Measurements from ENCODE around the gene ANKMY2. TPM values are rescaled to one million over a fixed set of nuclear protein-coding genes. Genes with fewer than 3 reads are reported as not detected.
"Not testable (repeated sequence)": the region's sequence is repeated elsewhere in the genome, so short reads cannot be mapped to it uniquely, and the experiment has no call there.

Gene ANKMY2
- total RNA-seq, 1 donor from 2014 or later: 68.5 TPM

GRCh38 chr7:16684935-16685334 is 39.4 kb upstream of the ANKMY2 start:
- H3K36me3 ChIP-seq: peaks cover 10% of the 10 kb centered on the region

GRCh38 chr7:16678645-16679566 is 33.4 kb upstream of the ANKMY2 start:
- not testable (repeated sequence) for H3K4me1 ChIP-seq; H3K27me3 Mint-ChIP-seq (ENCODE audit: insufficient read depth, low read depth); H3K27ac ChIP-seq; H3K27ac Mint-ChIP-seq; H3K4me1 Mint-ChIP-seq; H3K9me3 ChIP-seq (ENCODE audit: low read depth); H4K20me1 ChIP-seq (ENCODE audit: low read depth); H3K4me2 ChIP-seq; H2AFZ ChIP-seq (replicated peaks); DNase-seq (ENCODE audit: low spot score); H3K9me3 Mint-ChIP-seq; H3K79me2 ChIP-seq (ENCODE audit: low read depth); H3K4me3 ChIP-seq; H3K9ac ChIP-seq; H3K4me3 Mint-ChIP-seq; H3K27me3 ChIP-seq; H3F3A ChIP-seq (ENCODE audit: low read depth)
- peaks cover 18% of the 10 kb centered on the region for H3K36me3 ChIP-seq
- H3K36me3 Mint-ChIP-seq: peaks cover 39% of the 10 kb centered on the region

More at GRCh38 chr7:16684935-16685334, 39.4 kb upstream of the ANKMY2 start:
- Histone ChIP-seq H3F3A (ENCODE audit: low read depth) (no peaks in the 10 kb centered on the region), H3K4me3 (no peak overlapping the region), H2AFZ (replicated peaks) (no peak overlapping the region), H3K9me3 (ENCODE audit: low read depth) (no peaks in the 10 kb centered on the region), H3K79me2 (ENCODE audit: low read depth) (no peaks in the 10 kb centered on the region), H3K9ac (no peak overlapping the region), H4K20me1 (ENCODE audit: low read depth) (no peaks in the 10 kb centered on the region), H3K27ac (no peak overlapping the region), H3K4me1 (no peaks in the 10 kb centered on the region), H3K27me3 (no peaks in the 10 kb centered on the region), H3K4me2 (no peak overlapping the region)
- H3K4me1 Mint-ChIP-seq: peaks cover 2% of the 10 kb centered on the region
- H3K27ac Mint-ChIP-seq: no peak overlapping the region
- H3K4me3 Mint-ChIP-seq: no peak overlapping the region
- H3K9me3 Mint-ChIP-seq: no peaks in the 10 kb centered on the region
- TF ChIP-seq EZH2phosphoT487 (IDR thresholded peaks at IDR 0.05): no peak
- no peak for TF ChIP-seq CTCF (IDR thresholded peaks at IDR 0.05)
- no peak for DNase-seq (ENCODE audit: low spot score)
- no peaks in the 10 kb centered on the region for H3K27me3 Mint-ChIP-seq (ENCODE audit: insufficient read depth, low read depth)
- peaks cover 44% of the 10 kb centered on the region for H3K36me3 Mint-ChIP-seq

- peaks cover 38% of the 10 kb centered on the region for H3K36me3 Mint-ChIP-seq
- H3K4me2 ChIP-seq: no peak overlapping the region
- H2AFZ ChIP-seq (replicated peaks): no peak overlapping the region
- peaks cover 9% of the 10 kb centered on the region for H3K79me2 ChIP-seq (ENCODE audit: low read depth)
- no peaks in the 10 kb centered on the region for H3K27me3 Mint-ChIP-seq (ENCODE audit: insufficient read depth, low read depth)
- H3K27ac ChIP-seq: no peak overlapping the region
- H3K4me1 Mint-ChIP-seq: no peaks in the 10 kb centered on the region
- no peaks in the 10 kb centered on the region for H3K9me3 ChIP-seq (ENCODE audit: low read depth)
- no peak overlapping the region for H3K9ac ChIP-seq
- peaks cover 4% of the 10 kb centered on the region for H3K9me3 Mint-ChIP-seq
- H3K4me3 Mint-ChIP-seq: no peak overlapping the region
- H3K27me3 ChIP-seq: no peaks in the 10 kb centered on the region
- H3K4me1 ChIP-seq: no peaks in the 10 kb centered on the region
- no peak overlapping the region for H3K27ac Mint-ChIP-seq
- no peak overlapping the region for H3K4me3 ChIP-seq
- peaks cover 18% of the 10 kb centered on the region for H3K36me3 ChIP-seq
- no peaks in the 10 kb centered on the region for H3F3A ChIP-seq (ENCODE audit: low read depth)
- H4K20me1 ChIP-seq (ENCODE audit: low read depth): no peaks in the 10 kb centered on the region
- TF ChIP-seq EZH2phosphoT487 (IDR thresholded peaks at IDR 0.05): no peak
- no peak for TF ChIP-seq EZH2 (IDR thresholded peaks at IDR 0.05)
- no peak for TF ChIP-seq CTCF (IDR thresholded peaks at IDR 0.05)
- no peak for DNase-seq (ENCODE audit: low spot score)
These were observed 32.5 kb upstream of the ANKMY2 start for GRCh38 chr7:16677978-16678494.

- Histone ChIP-seq H3F3A (ENCODE audit: low read depth) (no peaks in the 10 kb centered on the region), H3K4me3 (no peak overlapping the region), H3K36me3 (peaks cover 12% of the 10 kb centered on the region), H4K20me1 (ENCODE audit: low read depth) (no peaks in the 10 kb centered on the region), H3K27ac (no peak overlapping the region), H3K4me2 (no peak overlapping the region), H3K9ac (no peak overlapping the region), H2AFZ (replicated peaks) (no peak overlapping the region), H3K27me3 (no peaks in the 10 kb centered on the region), H3K79me2 (ENCODE audit: low read depth) (peaks cover 32% of the 10 kb centered on the region), H3K9me3 (ENCODE audit: low read depth) (no peaks in the 10 kb centered on the region), H3K4me1 (no peaks in the 10 kb centered on the region)
- peaks cover 7% of the 10 kb centered on the region for H3K9me3 Mint-ChIP-seq
- H3K4me1 Mint-ChIP-seq: no peaks in the 10 kb centered on the region
- H3K27me3 Mint-ChIP-seq (ENCODE audit: insufficient read depth, low read depth): no peaks in the 10 kb centered on the region
- H3K36me3 Mint-ChIP-seq: peaks cover 42% of the 10 kb centered on the region
- TF ChIP-seq EZH2phosphoT487 (IDR thresholded peaks at IDR 0.05): no peak
- H3K4me3 Mint-ChIP-seq: no peak overlapping the region
- no peak for DNase-seq (ENCODE audit: low spot score)
- no peak overlapping the region for H3K27ac Mint-ChIP-seq
These were observed 29.7 kb upstream of the ANKMY2 start for GRCh38 chr7:16675277-16675676.
